ENCODE data around the gene SOX21.

SOX21 gene

DNA sequence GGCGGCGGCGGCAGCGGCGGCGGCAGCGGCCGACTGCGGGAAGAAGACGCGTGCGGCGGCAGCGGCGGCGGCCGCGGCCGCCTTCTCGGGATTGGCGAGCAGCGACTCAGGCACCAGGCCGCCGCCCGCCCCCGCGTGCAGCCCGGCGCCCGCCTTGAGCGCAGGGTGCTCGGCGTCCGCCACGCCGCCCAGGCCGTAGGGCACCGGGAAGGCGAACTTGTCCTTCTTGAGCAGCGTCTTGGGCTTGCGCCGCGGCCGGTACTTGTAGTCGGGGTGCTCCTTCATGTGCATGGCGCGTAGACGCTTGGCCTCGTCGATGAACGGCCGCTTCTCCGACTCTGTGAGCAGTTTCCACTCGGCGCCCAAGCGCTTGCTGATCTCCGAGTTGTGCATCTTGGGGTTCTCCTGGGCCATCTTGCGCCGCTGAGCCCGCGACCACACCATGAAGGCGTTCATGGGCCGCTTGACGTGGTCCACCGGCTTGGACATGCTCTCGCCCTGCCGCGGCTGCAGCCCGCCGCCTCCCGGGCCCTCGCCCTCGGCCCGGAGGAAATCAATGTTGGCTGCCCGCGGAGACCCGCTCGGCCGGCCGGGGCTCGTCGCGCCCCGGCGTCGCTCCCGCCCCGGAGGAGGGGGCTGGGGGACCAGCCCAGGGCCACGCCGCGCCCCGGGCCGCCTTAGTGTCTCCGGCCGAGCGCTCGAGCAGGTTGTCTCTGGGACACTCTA, 621 bp downstream of the SOX21 start:
- TF ChIP-seq, protein P1, sequence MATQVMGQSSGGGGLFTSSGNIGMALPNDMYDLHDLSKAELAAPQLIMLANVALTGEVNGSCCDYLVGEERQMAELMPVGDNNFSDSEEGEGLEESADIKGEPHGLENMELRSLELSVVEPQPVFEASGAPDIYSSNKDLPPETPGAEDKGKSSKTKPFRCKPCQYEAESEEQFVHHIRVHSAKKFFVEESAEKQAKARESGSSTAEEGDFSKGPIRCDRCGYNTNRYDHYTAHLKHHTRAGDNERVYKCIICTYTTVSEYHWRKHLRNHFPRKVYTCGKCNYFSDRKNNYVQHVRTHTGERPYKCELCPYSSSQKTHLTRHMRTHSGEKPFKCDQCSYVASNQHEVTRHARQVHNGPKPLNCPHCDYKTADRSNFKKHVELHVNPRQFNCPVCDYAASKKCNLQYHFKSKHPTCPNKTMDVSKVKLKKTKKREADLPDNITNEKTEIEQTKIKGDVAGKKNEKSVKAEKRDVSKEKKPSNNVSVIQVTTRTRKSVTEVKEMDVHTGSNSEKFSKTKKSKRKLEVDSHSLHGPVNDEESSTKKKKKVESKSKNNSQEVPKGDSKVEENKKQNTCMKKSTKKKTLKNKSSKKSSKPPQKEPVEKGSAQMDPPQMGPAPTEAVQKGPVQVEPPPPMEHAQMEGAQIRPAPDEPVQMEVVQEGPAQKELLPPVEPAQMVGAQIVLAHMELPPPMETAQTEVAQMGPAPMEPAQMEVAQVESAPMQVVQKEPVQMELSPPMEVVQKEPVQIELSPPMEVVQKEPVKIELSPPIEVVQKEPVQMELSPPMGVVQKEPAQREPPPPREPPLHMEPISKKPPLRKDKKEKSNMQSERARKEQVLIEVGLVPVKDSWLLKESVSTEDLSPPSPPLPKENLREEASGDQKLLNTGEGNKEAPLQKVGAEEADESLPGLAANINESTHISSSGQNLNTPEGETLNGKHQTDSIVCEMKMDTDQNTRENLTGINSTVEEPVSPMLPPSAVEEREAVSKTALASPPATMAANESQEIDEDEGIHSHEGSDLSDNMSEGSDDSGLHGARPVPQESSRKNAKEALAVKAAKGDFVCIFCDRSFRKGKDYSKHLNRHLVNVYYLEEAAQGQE (IDR thresholded peaks at IDR 0.05; ENCODE audit: insufficient read depth in 1 of 2, low read depth in 2 of 2, low read length in 2 of 2), result no peak
- no peak for TF ChIP-seq SIN3A (IDR thresholded peaks at IDR 0.05; ENCODE audit: borderline replicate concordance, insufficient read depth, low read length)
- no peak for TF ChIP-seq FOXP2 (optimal IDR thresholded peaks at IDR 0.05; ENCODE audit: borderline replicate concordance, extremely low read depth, extremely low read length, insufficient read depth)
- TF ChIP-seq POLR2AphosphoS5 (IDR thresholded peaks at IDR 0.05; ENCODE audit: low read depth, low read length), result no peak
- TF ChIP-seq TAF1 (IDR thresholded peaks at IDR 0.05; ENCODE audit: borderline replicate concordance, insufficient read depth, low read length), result no peak

DNA sequence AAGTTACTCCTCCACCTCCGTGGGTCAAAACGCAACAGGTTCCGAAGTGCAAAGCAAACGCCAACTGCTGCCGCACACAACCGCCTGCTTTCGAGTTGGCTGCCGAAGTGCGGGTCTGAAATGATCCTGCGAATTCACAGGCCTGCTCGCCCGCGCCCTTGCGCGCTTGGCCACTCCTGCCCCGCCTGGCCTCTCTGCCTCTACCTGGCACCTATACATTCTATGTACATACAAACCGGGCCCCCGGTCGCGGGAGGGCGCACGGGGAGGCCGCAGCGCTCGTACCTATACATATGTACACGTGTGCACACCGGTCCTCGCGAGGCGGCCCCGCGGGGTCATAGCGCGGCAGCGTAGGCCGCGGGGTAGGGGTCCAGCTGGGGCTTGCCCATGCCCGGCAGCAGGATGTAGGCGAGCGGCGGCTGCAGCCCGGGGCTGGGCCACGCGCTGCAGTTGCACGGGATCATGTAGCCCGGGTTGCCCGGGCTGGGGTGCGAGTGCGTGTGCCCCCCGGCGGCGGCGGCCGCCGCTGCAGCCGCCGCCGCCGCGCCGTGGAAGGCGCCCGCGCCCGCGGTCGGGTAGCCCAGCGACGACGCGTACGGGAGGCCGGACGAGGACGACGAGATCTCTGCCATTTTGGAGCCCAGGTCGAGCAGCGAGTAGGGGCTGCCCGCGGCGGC, 1.3 kb downstream of the SOX21 start:
- TF ChIP-seq, protein P1 (IDR thresholded peaks at IDR 0.05; ENCODE audit: insufficient read depth in 1 of 2, low read depth in 2 of 2, low read length in 2 of 2), result no peak
- TF ChIP-seq SIN3A (IDR thresholded peaks at IDR 0.05; ENCODE audit: borderline replicate concordance, insufficient read depth, low read length) (no peak), TAF1 (IDR thresholded peaks at IDR 0.05; ENCODE audit: borderline replicate concordance, insufficient read depth, low read length) (no peak)

DNA sequence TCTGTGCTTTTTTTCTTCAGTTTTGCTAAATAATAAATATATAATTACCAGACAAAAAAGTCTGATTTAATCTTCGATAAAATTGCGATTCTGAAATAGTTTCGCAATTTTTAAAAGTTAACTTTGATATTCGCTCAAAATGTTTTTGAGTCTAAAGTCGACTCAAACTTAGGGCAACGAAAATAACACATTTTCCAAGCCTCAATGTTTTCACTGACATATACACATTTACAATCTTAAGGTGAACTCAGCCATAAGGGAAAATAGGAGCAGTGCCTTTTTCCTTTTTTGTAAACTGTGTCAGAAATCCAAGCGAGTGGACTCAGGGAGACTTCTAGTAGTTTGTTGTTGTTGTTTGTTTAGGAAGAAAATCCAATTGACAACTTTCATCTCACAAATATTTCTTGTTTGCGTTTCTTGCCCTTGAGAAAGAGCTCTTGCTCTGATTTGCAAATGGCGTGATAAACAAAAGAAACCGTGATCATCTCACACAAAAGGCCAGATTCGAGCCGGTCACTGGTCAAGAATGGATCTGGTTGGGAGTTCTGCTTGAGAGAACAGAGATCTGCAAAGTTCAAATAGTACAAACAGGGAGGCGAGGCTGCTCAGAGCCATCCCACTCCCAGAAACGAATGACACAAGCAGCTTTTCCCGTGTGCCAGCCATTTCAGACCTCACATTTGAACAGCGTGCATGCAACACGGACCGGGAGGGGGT, 2.1 kb downstream of the SOX21 start:
- TF ChIP-seq TAF1 (IDR thresholded peaks at IDR 0.05; ENCODE audit: borderline replicate concordance, insufficient read depth, low read length), result no peak
- TF ChIP-seq POLR2AphosphoS5 (IDR thresholded peaks at IDR 0.05; ENCODE audit: low read depth, low read length), result no peak
- TF ChIP-seq, protein P1 (IDR thresholded peaks at IDR 0.05; ENCODE audit: insufficient read depth in 1 of 2, low read depth in 2 of 2, low read length in 2 of 2), result no peak
- no peak for TF ChIP-seq FOXP2 (optimal IDR thresholded peaks at IDR 0.05; ENCODE audit: borderline replicate concordance, extremely low read depth, extremely low read length, insufficient read depth)
- TF ChIP-seq SIN3A (IDR thresholded peaks at IDR 0.05; ENCODE audit: borderline replicate concordance, insufficient read depth, low read length), result no peak

DNA sequence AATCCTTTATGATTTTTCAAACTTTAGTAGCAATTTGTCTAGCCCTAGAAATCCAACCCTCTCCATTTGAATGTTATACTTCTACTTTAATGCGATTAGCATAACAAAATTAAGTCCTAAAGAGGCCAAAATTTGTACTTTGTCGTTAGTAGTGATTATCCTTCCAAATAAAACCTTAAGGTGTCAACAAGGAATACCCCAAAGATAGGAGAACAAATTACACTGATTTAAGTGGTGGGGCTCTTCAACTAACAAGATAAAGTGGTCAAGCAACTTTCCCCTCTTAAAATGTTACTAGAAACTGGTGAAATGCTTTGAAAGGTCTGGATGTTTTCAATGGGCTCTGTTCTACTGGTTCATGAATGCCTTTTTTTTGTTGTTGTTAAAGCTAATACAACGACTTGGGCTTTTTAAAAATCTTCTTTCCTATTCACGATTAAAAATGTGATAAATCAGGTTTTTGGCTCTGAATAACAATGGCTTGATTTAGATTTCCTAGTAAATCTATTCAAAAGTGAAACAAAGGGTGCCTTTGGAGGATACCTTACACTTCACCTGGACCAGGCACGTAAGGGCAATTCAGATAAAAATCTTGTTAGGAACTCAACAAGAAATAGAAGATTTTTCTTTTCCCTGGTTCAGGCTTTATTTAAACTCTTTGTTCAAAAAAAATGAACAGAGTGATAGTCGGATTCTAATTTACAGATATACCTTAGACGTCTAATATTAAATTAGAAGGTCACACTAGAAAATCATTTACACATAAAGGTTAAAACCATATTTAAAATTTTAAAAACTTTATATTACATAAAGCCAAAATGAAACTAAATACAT, 3.1 kb downstream of the SOX21 start:
- TF ChIP-seq FOXP2 (optimal IDR thresholded peaks at IDR 0.05; ENCODE audit: borderline replicate concordance, extremely low read depth, extremely low read length, insufficient read depth) (no peak), POLR2AphosphoS5 (IDR thresholded peaks at IDR 0.05; ENCODE audit: low read depth, low read length) (no peak), SIN3A (IDR thresholded peaks at IDR 0.05; ENCODE audit: borderline replicate concordance, insufficient read depth, low read length) (no peak), TAF1 (IDR thresholded peaks at IDR 0.05; ENCODE audit: borderline replicate concordance, insufficient read depth, low read length) (no peak)
- TF ChIP-seq, protein P1 (IDR thresholded peaks at IDR 0.05; ENCODE audit: insufficient read depth in 1 of 2, low read depth in 2 of 2, low read length in 2 of 2), result no peak
